OCI-LY7 (cell line): ENCODE data around the gene WNT5A.

Experiments used
- CTCF ChIP-seq: fragments of 200-600 bp; sonication (generic); conservative IDR thresholded peaks from 2 replicates; pipeline ENCODE4 v1.5.1; 2014; ENCODE audit warnings: mild to moderate bottlenecking, antibody characterized with exemption, low read length, moderate library complexity, mixed read lengths
- EZH2phosphoT487 ChIP-seq: fragments of 200-600 bp; sonication (generic); IDR thresholded peaks from 2 replicates; pipeline ENCODE4 v1.6.1; 2018; ENCODE audit warnings: low read depth, borderline replicate concordance, mild to moderate bottlenecking, mixed run types, antibody characterized with exemption, low read length, moderate library complexity, mixed read lengths

DNA sequence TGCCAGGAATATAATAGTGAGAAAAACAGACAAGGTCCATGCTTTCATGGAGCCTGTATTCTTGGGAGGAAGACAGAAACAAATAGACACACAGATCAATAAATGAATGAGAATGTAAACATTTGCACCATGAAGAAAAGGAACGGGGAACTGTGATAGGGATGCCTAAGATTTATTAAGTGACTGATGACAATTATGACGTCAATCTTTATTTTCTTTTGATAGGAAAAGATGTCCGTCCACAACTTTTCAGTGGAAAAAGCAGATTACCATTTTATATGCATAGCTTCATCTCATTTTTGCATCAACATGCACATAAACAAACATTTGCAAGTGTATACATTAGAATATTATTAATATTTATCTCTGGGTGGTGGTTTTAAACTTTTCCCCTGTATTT is 27.9 kb upstream of the WNT5A start:
- TF ChIP-seq CTCF (no peak), EZH2phosphoT487 (no peak)
